GM23248 (cell line): ENCODE results near the gene ARNT2.

Source experiments
- EZH2 ChIP-seq: fragments of 200-600 bp; sonication (generic); IDR thresholded peaks from 2 replicates; pipeline ENCODE4 v1.6.1; 2018; ENCODE audit warnings: antibody characterized with exemption, mild to moderate bottlenecking; ENCODE audit not compliant: insufficient read depth, poor library complexity, severe bottlenecking
- EZH2phosphoT487 ChIP-seq: fragments of 200-600 bp; sonication (generic); IDR thresholded peaks from 2 replicates; pipeline ENCODE4 v1.6.1; 2018; ENCODE audit warnings: antibody characterized with exemption, moderate library complexity, mild to moderate bottlenecking, low read depth; ENCODE audit not compliant: insufficient read depth

- TF ChIP-seq EZH2 (no peak), EZH2phosphoT487 (no peak)
Measured at GRCh38 chr15:80475572-80475971, 71.4 kb downstream of the ARNT2 start.
